ENCODE data around the gene RDH16. TPM values are rescaled to one million over a fixed set of nuclear protein-coding genes. Genes with fewer than 3 reads are reported as not detected.

Gene RDH16
- total RNA-seq, 1 experiment from 2014 or later: 0.59 TPM

DNA sequence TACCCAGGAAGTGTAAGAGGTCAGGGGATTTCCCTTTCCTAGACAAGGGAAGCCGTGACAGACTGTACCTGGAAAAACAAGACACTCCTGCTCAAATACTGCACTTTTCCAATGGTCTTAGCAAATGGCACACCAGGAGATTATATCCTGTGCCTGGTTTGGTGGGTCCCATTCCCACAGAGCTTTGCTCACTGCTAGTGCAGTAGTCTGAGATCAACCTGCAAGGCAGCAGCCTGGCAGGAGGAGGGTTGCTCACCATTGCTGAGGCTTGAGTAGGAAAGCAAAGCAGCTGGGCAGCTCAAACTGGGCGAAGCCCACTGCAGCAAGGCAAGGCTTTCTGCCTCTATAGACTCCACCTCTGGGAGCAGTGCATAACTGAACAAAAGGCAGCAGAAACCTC is 1.0 kb upstream of the RDH16 start (continued):
- no peak for TF ChIP-seq EGR1 (IDR thresholded peaks at IDR 0.05; ENCODE audit: low read depth)

DNA sequence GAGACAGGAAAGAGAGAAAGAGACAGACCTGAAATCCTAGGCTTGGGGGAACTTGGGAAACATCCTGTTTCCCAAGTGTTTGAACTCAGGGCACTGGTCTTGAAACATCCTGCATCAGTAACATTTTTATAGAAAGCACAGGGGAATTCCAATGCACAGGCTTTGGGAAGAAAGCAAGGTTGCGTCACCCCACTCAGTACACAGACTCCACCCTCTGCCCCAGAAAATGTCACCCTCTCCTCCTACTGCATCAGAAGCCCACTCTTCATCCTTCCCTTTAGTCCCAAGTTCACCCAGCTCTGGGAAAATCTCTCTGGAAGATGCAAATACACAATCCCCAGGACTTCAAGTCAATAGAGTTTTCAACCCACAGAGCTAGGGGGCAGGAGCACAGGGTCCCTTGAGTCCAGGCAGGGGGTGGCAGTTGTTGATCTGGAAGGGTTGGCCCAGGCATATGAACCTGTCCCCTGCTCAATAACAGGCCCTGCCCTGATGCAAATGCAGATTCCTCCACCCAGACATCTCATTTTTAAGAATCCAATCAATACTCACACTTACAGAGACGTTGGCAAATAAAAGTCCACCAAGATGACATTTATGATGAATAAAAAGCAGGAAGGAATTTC is 1.7 kb downstream of the RDH16 start:
- no peaks in the 10 kb centered on the region for H3K36me3 ChIP-seq (ENCODE audit: control insufficient read depth in 1 of 2, insufficient read depth in 2 of 2, low read length in 2 of 2)
- H3K4me1 ChIP-seq (ENCODE audit: control insufficient read depth in 1 of 2, insufficient read depth in 2 of 2, low read length in 2 of 2): no peaks in the 10 kb centered on the region
- no peak overlapping the region for H2AFZ ChIP-seq (ENCODE audit: low read depth, low read length, poor library complexity, severe bottlenecking)
- ATAC-seq (no peak), DNase-seq (ENCODE audit: low read depth, low spot score) (no peak)
- no peaks in the 10 kb centered on the region for H3K9me3 ChIP-seq (ENCODE audit: control insufficient read depth in 1 of 2, insufficient read depth in 1 of 2, low read depth in 1 of 2, low read length in 2 of 2)
- no peaks in the 10 kb centered on the region for H3K79me2 ChIP-seq (ENCODE audit: insufficient read depth, low read length)
- H3K4me3 ChIP-seq (replicated peaks in 1 of 2; ENCODE audit: low read depth in 1 of 2, low read length in 2 of 2): no peak overlapping the region
- no peaks in the 10 kb centered on the region for H4K20me1 ChIP-seq (ENCODE audit: insufficient read depth)
- H3K27me3 ChIP-seq (ENCODE audit: insufficient read depth, low read length): no peaks in the 10 kb centered on the region
- no peaks in the 10 kb centered on the region for H3K9me2 ChIP-seq (ENCODE audit: insufficient read depth)
- POLR2A ChIA-PET: no interaction called here
- H3K4me2 ChIP-seq (ENCODE audit: low read length): no peak overlapping the region
- H3K27ac ChIP-seq (ENCODE audit: low read depth, low read length): no peak overlapping the region
- BruUV-seq (replicated peaks): no TSS peak
- TF ChIP-seq, protein P1, sequence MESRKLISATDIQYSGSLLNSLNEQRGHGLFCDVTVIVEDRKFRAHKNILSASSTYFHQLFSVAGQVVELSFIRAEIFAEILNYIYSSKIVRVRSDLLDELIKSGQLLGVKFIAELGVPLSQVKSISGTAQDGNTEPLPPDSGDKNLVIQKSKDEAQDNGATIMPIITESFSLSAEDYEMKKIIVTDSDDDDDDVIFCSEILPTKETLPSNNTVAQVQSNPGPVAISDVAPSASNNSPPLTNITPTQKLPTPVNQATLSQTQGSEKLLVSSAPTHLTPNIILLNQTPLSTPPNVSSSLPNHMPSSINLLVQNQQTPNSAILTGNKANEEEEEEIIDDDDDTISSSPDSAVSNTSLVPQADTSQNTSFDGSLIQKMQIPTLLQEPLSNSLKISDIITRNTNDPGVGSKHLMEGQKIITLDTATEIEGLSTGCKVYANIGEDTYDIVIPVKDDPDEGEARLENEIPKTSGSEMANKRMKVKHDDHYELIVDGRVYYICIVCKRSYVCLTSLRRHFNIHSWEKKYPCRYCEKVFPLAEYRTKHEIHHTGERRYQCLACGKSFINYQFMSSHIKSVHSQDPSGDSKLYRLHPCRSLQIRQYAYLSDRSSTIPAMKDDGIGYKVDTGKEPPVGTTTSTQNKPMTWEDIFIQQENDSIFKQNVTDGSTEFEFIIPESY (IDR thresholded peaks at IDR 0.05; ENCODE audit: extremely low read depth, insufficient replicate concordance, low read length): no peak
- CTCF ChIA-PET: no interaction called here
- intact Hi-C loops (cut with micrococcal nuclease): no loop called here
- H3K9ac ChIP-seq (ENCODE audit: low read length): no peak overlapping the region
- RAD21 ChIA-PET (ENCODE audit: low non-redundant PET in 1 of 2, low total read pairs in 2 of 2, uncharacterized antibody in 2 of 2, unreplicated experiment in 2 of 2): no interaction called here

DNA sequence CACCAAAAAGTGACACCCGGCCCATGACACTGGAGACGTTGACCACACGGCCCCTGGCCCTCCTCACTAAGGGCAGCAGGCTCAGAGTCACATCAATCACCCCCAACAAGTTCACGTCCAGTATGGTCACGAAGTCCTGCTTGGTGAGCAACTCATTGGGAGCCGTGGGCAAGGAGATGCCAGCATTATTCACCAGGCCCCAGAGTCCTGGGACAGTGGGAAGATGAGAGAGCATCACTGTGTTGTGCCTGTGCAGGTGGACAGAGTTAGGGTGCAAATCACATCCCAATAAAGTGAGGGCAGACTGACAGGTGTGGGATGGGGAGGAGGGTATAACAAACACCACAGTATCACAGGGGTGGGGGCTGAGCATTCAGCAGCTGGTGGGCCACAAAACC is 2.5 kb downstream of the RDH16 start:
- Histone ChIP-seq H3K27ac (ENCODE audit: low read depth, low read length) (no peak overlapping the region), H2AFZ (ENCODE audit: low read depth, low read length, poor library complexity, severe bottlenecking) (no peak overlapping the region)
- CTCF ChIA-PET: no interaction called here

More for the DNA sequence above, 2.5 kb downstream of the RDH16 start:
- no peaks in the 10 kb centered on the region for H3K9me3 ChIP-seq (ENCODE audit: control insufficient read depth in 1 of 2, insufficient read depth in 1 of 2, low read depth in 1 of 2, low read length in 2 of 2)
- POLR2A ChIA-PET: no interaction called here
- no peaks in the 10 kb centered on the region for H3K27me3 ChIP-seq (ENCODE audit: insufficient read depth, low read length)
- no peak overlapping the region for H3K4me3 ChIP-seq (replicated peaks in 1 of 2; ENCODE audit: low read depth in 1 of 2, low read length in 2 of 2)
- no peaks in the 10 kb centered on the region for H4K20me1 ChIP-seq (ENCODE audit: insufficient read depth)
- RAD21 ChIA-PET (ENCODE audit: low non-redundant PET in 1 of 2, low total read pairs in 2 of 2, uncharacterized antibody in 2 of 2, unreplicated experiment in 2 of 2): no interaction called here
- BruUV-seq (replicated peaks): no TSS peak
- ATAC-seq: no peak
- peaks cover 0 to 4% of the 10 kb centered on the region in 2 experiments; a peak in 1 of 4 replicates for H3K4me1 ChIP-seq (ENCODE audit: control insufficient read depth in 1 of 2, insufficient read depth in 2 of 2, low read length in 2 of 2)
- H3K9me2 ChIP-seq (ENCODE audit: insufficient read depth): no peaks in the 10 kb centered on the region
- H3K36me3 ChIP-seq (ENCODE audit: control insufficient read depth in 1 of 2, insufficient read depth in 2 of 2, low read length in 2 of 2): no peaks in the 10 kb centered on the region
- no peaks in the 10 kb centered on the region for H3K79me2 ChIP-seq (ENCODE audit: insufficient read depth, low read length)
- TF ChIP-seq ZNF274 (IDR thresholded peaks at IDR 0.05; ENCODE audit: low read depth, low read length): no peak
- TF ChIP-seq TCF7L2 (IDR thresholded peaks at IDR 0.05; ENCODE audit: borderline replicate concordance, extremely low read depth, insufficient read depth, insufficient read length): no peak
- no peak for TF ChIP-seq EZH2 (IDR thresholded peaks at IDR 0.05)
- TF ChIP-seq YY1 (IDR thresholded peaks at IDR 0.05; ENCODE audit: extremely low read depth, insufficient replicate concordance, low read depth, low read length): no peak
- no peak for TF ChIP-seq ZFX (IDR thresholded peaks at IDR 0.05)
- no peak for TF ChIP-seq POLR2AphosphoS5 (IDR thresholded peaks at IDR 0.05; ENCODE audit: low read depth, low read length)
- no peak for TF ChIP-seq EGR1 (IDR thresholded peaks at IDR 0.05; ENCODE audit: low read depth)
- TF ChIP-seq SIN3A (IDR thresholded peaks at IDR 0.05; ENCODE audit: low read depth): no peak
- no peak for TF ChIP-seq POLR2A (IDR thresholded peaks at IDR 0.05; ENCODE audit: borderline replicate concordance, extremely low read depth, insufficient read depth, insufficient read length)
- intact Hi-C loops (cut with micrococcal nuclease): no loop called here
- DNase-seq (ENCODE audit: low read depth, low spot score): no peak
- H3K9ac ChIP-seq (ENCODE audit: low read length): no peak overlapping the region
- H3K4me2 ChIP-seq (ENCODE audit: low read length): no peak overlapping the region
